CD14-positive monocyte (primary cell): ENCODE results near the gene CADM1. TPM values are rescaled to one million over a fixed set of nuclear protein-coding genes. Genes with fewer than 3 reads are reported as not detected.

Experiments used
- DNase-seq, 3 donors: peaks; one replicate each; pipeline ENCODE4 v3.0.0-alpha.2; 2011 to 2022
- H2AFZ ChIP-seq: 2 replicates; pipeline ENCODE4 v1.6.0; 2012; ENCODE audit warnings: mild to moderate bottlenecking, low read depth, low read length, inconsistent platforms; ENCODE audit not compliant: insufficient read depth, poor library complexity, severe bottlenecking
- H3K27ac ChIP-seq, 2 donors: 1 replicate in 1 of 2; 2 replicates in 1 of 2; pipeline ENCODE4 v1.5.1; 2012 to 2013; ENCODE audit warnings: low read length in 2 of 2, control low read depth in 1 of 2, inconsistent platforms in 1 of 2, low read depth in 1 of 2, mild to moderate bottlenecking in 1 of 2
- H3K27me3 ChIP-seq, 2 donors: one replicate each; pipeline versions ENCODE4 v1.6.0 to v1.6.1; 2011 to 2013; ENCODE audit warnings: low read length in 2 of 2; ENCODE audit not compliant: control insufficient read depth in 2 of 2, insufficient read depth in 2 of 2
- H3K36me3 ChIP-seq, 2 donors: replicated peaks in 1 of 2; 1 replicate in 1 of 2; 2 replicates in 1 of 2; pipeline versions ENCODE4 v1.5.1 to v1.6.1; 2012 to 2013; ENCODE audit warnings: low read length in 2 of 2, control low read depth in 1 of 2, inconsistent platforms in 1 of 2, mild to moderate bottlenecking in 1 of 2; ENCODE audit not compliant: insufficient read depth in 2 of 2, control insufficient read depth in 1 of 2
- H3K4me1 ChIP-seq, 2 donors: 1 replicate in 1 of 2; 2 replicates in 1 of 2; pipeline versions ENCODE4 v1.5.1 to v1.6.1; 2012 to 2013; ENCODE audit warnings: low read length in 2 of 2, control low read depth in 1 of 2, inconsistent platforms in 1 of 2, mild to moderate bottlenecking in 1 of 2, moderate library complexity in 1 of 2; ENCODE audit not compliant: insufficient read depth in 2 of 2, control insufficient read depth in 1 of 2
- H3K4me2 ChIP-seq: replicated peaks from 2 replicates; pipeline ENCODE3; 2012; ENCODE audit warnings: low read length, moderate library complexity, mild to moderate bottlenecking; ENCODE audit not compliant: poor library complexity, severe bottlenecking; ENCODE audit errors: extremely low read depth
- H3K4me3 ChIP-seq, 3 experiments: fragments of 200-600 bp in 1 of 3; sonication (generic) in 1 of 3; replicated peaks in 1 of 3; 1 replicate in 2 of 3; 2 replicates in 1 of 3; pipeline ENCODE4 v1.5.1; 2011 to 2013; ENCODE audit warnings: low read length in 3 of 3, mild to moderate bottlenecking in 3 of 3, control low read depth in 2 of 3, low read depth in 2 of 3, inconsistent platforms in 1 of 3, moderate library complexity in 1 of 3
- H3K79me2 ChIP-seq: 2 replicates; pipeline ENCODE4 v1.6.0; 2012; ENCODE audit warnings: mild to moderate bottlenecking, control low read depth, inconsistent platforms, low read length, moderate library complexity; ENCODE audit not compliant: insufficient read depth
- H3K9ac ChIP-seq: 2 replicates; pipeline ENCODE4 v1.6.0; 2017; ENCODE audit warnings: low read length, mild to moderate bottlenecking; ENCODE audit not compliant: insufficient read depth, poor library complexity, severe bottlenecking
- H3K9me3 ChIP-seq, 2 donors: replicated peaks in 1 of 2; 1 replicate in 1 of 2; 2 replicates in 1 of 2; pipeline versions ENCODE4 v1.5.1 to v1.6.1; 2012 to 2013; ENCODE audit warnings: low read length in 2 of 2, control low read depth in 1 of 2; ENCODE audit not compliant: control insufficient read depth in 1 of 2, insufficient read depth in 1 of 2
- H4K20me1 ChIP-seq: 2 replicates; pipeline ENCODE4 v1.6.0; 2012; ENCODE audit warnings: mild to moderate bottlenecking, low read length, control low read depth, moderate library complexity; ENCODE audit not compliant: insufficient read depth
- H3K27ac Mint-ChIP-seq, 7 donors: one replicate each; pipeline ENCODE4 v1.8.0; 2020; ENCODE audit warnings: mild to moderate bottlenecking in 7 of 7, mixed read lengths in 7 of 7, moderate library complexity in 6 of 7, inconsistent platforms in 2 of 7
- H3K27me3 Mint-ChIP-seq, 3 donors: one replicate each; pipeline ENCODE4 v1.8.0; 2021 to 2022; ENCODE audit warnings: low read depth in 3 of 3, mild to moderate bottlenecking in 3 of 3, mixed read lengths in 3 of 3, moderate library complexity in 3 of 3, inconsistent platforms in 1 of 3
- H3K36me3 Mint-ChIP-seq, 2 donors: one replicate each; pipeline ENCODE4 v1.8.0; 2020; ENCODE audit warnings: mixed read lengths in 2 of 2, inconsistent platforms in 1 of 2, mild to moderate bottlenecking in 1 of 2
- H3K4me1 Mint-ChIP-seq: one replicate; pipeline ENCODE4 v1.8.0; 2020; ENCODE audit warnings: mild to moderate bottlenecking, mixed read lengths
- H3K4me3 Mint-ChIP-seq, 2 donors: one replicate each; pipeline ENCODE4 v1.8.0; 2020; ENCODE audit warnings: mild to moderate bottlenecking in 2 of 2, mixed read lengths in 2 of 2, moderate library complexity in 1 of 2
- H3K9me3 Mint-ChIP-seq, 7 donors: one replicate each; pipeline ENCODE4 v1.8.0; 2020 to 2022; ENCODE audit warnings: mixed read lengths in 7 of 7, mild to moderate bottlenecking in 6 of 7, moderate library complexity in 6 of 7, inconsistent platforms in 2 of 7
- WGBS: methylation state at CpG from one replicate; pipeline ENCODE4 v1.1.5; 2013; ENCODE audit warnings: missing lambda C conversion rate; ENCODE audit not compliant: insufficient coverage; 5-methylcytosine and 5-hydroxymethylcytosine counted together
- intact Hi-C, 2 donors: fragments of 100-400 bp; cut with micrococcal nuclease; formaldehyde crosslinking; loops; one replicate each; pipeline versions ENCODE4 v1.15.0 to v1.15.1; 2023
- polyA plus RNA-seq, 3 donors: library from polyadenylated mRNA; depleted of rRNA in 1 of 3; unstranded in 2 of 3; stranded (reverse) in 1 of 3; fragments of 300-500 nt in 2 of 3; fragments of >200 nt in 1 of 3; fragmentation: Illumina TruSeq in 2 of 3; gene quantifications; 1 replicate in 2 of 3; 2 replicates in 1 of 3; pipeline ENCODE4 v1.2.3, GENCODE V29; 2012 to 2021
- TF ChIP-seq, protein P1 (sequence below): fragments of 200-600 bp; IDR thresholded peaks from one replicate; pipeline ENCODE4 v1.8.0; 2022; ENCODE audit warnings: antibody characterized with exemption, mild to moderate bottlenecking

The CADM1 gene
- polyA plus RNA-seq, 3 donors, result not detected

DNA sequence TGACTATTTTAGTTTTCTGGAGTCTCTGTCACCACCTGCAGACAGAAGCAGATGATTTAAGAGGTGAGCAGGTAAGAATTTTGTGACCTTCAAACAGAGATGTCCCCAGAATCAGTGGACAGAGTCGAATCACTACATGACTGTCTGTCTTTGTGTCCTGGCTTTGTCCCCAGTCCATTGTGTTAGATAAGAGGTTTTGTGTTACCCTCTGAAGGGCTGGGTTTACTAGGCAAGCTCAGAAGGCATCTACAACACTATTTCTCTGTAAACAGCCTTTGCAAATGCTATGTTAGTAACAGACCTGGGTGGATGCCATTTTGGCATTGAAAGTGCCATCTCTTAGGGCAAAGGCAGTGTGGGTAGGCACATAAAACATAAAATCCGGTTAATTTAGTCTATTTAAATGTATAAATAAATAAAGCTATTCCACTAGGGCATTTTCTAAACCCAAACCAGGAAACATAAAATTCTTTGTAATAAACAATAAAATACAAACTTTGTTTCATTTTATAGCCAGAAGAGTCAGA, 40.3 kb upstream of the CADM1 start:
- H3K9me3 ChIP-seq, result no peaks in the 10 kb centered on the region
- 100% methylated on average over 1 of the region's 2 CpGs for WGBS

DNA sequence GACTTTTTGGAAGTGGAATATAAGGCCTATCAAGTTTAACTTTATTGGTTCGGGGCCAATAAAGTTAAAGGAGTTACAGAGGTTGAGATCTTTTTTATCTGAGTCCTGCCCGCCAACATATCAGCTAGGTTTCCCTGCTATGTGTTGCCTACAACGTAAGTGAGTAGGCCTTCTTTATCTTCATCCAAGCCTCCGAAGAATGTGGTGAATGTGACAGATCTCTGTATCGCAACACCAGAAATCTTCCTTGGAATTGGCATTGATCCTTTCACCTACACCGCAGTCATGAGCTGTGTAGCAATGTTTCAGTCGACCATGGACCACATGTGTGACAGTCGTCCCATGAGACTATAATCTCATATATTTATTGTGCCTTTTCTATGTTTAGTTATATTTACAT, 37.3 kb upstream of the CADM1 start:
- Histone ChIP-seq H3K4me1 (no peaks in the 10 kb centered on the region), H3K27me3 (no peaks in the 10 kb centered on the region), H3K36me3 (no peaks in the 10 kb centered on the region), H3K79me2 (no peaks in the 10 kb centered on the region), H3K9ac (no peak overlapping the region), H2AFZ (no peak overlapping the region), H3K9me3 (no peaks in the 10 kb centered on the region), H3K4me2 (no peak overlapping the region), H4K20me1 (no peaks in the 10 kb centered on the region), H3K27ac (no peak overlapping the region), H3K4me3 (no peak overlapping the region)
- Mint-ChIP-seq H3K9me3 (peaks cover 0 to 10% (median 0%) of the 10 kb centered on the region in 7 donors), H3K36me3 (no peaks in the 10 kb centered on the region), H3K4me3 (no peak overlapping the region), H3K27ac (no peak overlapping the region), H3K4me1 (no peaks in the 10 kb centered on the region), H3K27me3 (peaks cover 5 to 8% (median 7%) of the 10 kb centered on the region in 3 donors)
- DNase-seq, result no peak
- WGBS, result 100% methylated on average over 1 of the region's 8 CpGs
- intact Hi-C loops, result no loop called here
- TF ChIP-seq, protein P1, sequence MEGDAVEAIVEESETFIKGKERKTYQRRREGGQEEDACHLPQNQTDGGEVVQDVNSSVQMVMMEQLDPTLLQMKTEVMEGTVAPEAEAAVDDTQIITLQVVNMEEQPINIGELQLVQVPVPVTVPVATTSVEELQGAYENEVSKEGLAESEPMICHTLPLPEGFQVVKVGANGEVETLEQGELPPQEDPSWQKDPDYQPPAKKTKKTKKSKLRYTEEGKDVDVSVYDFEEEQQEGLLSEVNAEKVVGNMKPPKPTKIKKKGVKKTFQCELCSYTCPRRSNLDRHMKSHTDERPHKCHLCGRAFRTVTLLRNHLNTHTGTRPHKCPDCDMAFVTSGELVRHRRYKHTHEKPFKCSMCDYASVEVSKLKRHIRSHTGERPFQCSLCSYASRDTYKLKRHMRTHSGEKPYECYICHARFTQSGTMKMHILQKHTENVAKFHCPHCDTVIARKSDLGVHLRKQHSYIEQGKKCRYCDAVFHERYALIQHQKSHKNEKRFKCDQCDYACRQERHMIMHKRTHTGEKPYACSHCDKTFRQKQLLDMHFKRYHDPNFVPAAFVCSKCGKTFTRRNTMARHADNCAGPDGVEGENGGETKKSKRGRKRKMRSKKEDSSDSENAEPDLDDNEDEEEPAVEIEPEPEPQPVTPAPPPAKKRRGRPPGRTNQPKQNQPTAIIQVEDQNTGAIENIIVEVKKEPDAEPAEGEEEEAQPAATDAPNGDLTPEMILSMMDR, result no peak

More for the DNA sequence above, 40.3 kb upstream of the CADM1 start:
- Mint-ChIP-seq H3K27me3 (peaks cover 5 to 6% (median 5%) of the 10 kb centered on the region in 3 donors), H3K4me1 (no peaks in the 10 kb centered on the region), H3K27ac (no peak overlapping the region), H3K4me3 (no peak overlapping the region), H3K9me3 (peaks cover 0 to 9% (median 0%) of the 10 kb centered on the region in 7 donors), H3K36me3 (no peaks in the 10 kb centered on the region)
- Histone ChIP-seq H4K20me1 (no peaks in the 10 kb centered on the region), H3K4me1 (no peaks in the 10 kb centered on the region), H3K9ac (no peak overlapping the region), H3K4me2 (no peak overlapping the region), H3K4me3 (no peak overlapping the region), H2AFZ (no peak overlapping the region), H3K27ac (no peak overlapping the region), H3K36me3 (no peaks in the 10 kb centered on the region), H3K27me3 (no peaks in the 10 kb centered on the region), H3K79me2 (no peaks in the 10 kb centered on the region)
- intact Hi-C loops, result no loop called here
- TF ChIP-seq, protein P1, result no peak
- DNase-seq, result no peak
